T1000 (cell line): ENCODE measurements around the gene NRG3.

Source experiments
- DNase-seq: peaks from one replicate; lab custom pipeline; 2025; ENCODE audit warnings: mixed read lengths; lab: John Stamatoyannopoulos, UW

NRG3 gene

GRCh38 chr10:82092111-82092510 is 217.1 kb downstream of the NRG3 start:
- DNase-seq: no peak

- DNase-seq: no peak
Measured at GRCh38 chr10:82124713-82125112, 249.7 kb downstream of the NRG3 start.

GRCh38 chr10:82128527-82128926 is 253.5 kb downstream of the NRG3 start:
- no peak for DNase-seq

GRCh38 chr10:82136103-82136502 is 261.1 kb downstream of the NRG3 start:
- no peak for DNase-seq

- no peak for DNase-seq
Measured at GRCh38 chr10:82144153-82144552, 269.2 kb downstream of the NRG3 start.

GRCh38 chr10:82148764-82149163 is 273.8 kb downstream of the NRG3 start:
- no peak for DNase-seq

- DNase-seq: no peak
Measured at GRCh38 chr10:82149674-82150073, 274.7 kb downstream of the NRG3 start.

- DNase-seq: no peak
Measured at GRCh38 chr10:82150123-82150900, 275.3 kb downstream of the NRG3 start.

GRCh38 chr10:82160307-82160706 is 285.3 kb downstream of the NRG3 start:
- DNase-seq: no peak

GRCh38 chr10:82161264-82161663 is 286.3 kb downstream of the NRG3 start:
- DNase-seq: no peak

- DNase-seq: no peak
Measured at GRCh38 chr10:82162549-82163195, 287.7 kb downstream of the NRG3 start.

- DNase-seq: no peak
Measured at GRCh38 chr10:82171899-82172298, 296.9 kb downstream of the NRG3 start.

GRCh38 chr10:82176587-82176986 is 301.6 kb downstream of the NRG3 start:
- DNase-seq: no peak

GRCh38 chr10:82190432-82191260 is 315.7 kb downstream of the NRG3 start:
- DNase-seq: peak; percentile 35

- no peak for DNase-seq
Measured at GRCh38 chr10:82191653-82192052, 316.7 kb downstream of the NRG3 start.

- DNase-seq: no peak
Measured at GRCh38 chr10:82192665-82193064, 317.7 kb downstream of the NRG3 start.

- DNase-seq: no peak
Measured at GRCh38 chr10:82194419-82194818, 319.4 kb downstream of the NRG3 start.

GRCh38 chr10:82206831-82207230 is 331.8 kb downstream of the NRG3 start:
- DNase-seq: no peak

- no peak for DNase-seq
Measured at GRCh38 chr10:82208726-82209125, 333.7 kb downstream of the NRG3 start.

GRCh38 chr10:82210331-82210730 is 335.3 kb downstream of the NRG3 start:
- DNase-seq: no peak

GRCh38 chr10:82211346-82211745 is 336.4 kb downstream of the NRG3 start:
- DNase-seq: no peak

- DNase-seq: no peak
Measured at GRCh38 chr10:82212753-82213152, 337.8 kb downstream of the NRG3 start.

GRCh38 chr10:82213784-82214183 is 338.8 kb downstream of the NRG3 start:
- no peak for DNase-seq
